ENCODE results near the gene CD300H.

GRCh38 chr17:74512624-74513091 lies 54.7 kb downstream of the CD300H start:
- TF ChIP-seq, protein P1, sequence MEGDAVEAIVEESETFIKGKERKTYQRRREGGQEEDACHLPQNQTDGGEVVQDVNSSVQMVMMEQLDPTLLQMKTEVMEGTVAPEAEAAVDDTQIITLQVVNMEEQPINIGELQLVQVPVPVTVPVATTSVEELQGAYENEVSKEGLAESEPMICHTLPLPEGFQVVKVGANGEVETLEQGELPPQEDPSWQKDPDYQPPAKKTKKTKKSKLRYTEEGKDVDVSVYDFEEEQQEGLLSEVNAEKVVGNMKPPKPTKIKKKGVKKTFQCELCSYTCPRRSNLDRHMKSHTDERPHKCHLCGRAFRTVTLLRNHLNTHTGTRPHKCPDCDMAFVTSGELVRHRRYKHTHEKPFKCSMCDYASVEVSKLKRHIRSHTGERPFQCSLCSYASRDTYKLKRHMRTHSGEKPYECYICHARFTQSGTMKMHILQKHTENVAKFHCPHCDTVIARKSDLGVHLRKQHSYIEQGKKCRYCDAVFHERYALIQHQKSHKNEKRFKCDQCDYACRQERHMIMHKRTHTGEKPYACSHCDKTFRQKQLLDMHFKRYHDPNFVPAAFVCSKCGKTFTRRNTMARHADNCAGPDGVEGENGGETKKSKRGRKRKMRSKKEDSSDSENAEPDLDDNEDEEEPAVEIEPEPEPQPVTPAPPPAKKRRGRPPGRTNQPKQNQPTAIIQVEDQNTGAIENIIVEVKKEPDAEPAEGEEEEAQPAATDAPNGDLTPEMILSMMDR (IDR thresholded peaks at IDR 0.05): no peak
- TF ChIP-seq POLR2AphosphoS5 (IDR thresholded peaks at IDR 0.05): peak in 1 of 2 donors; percentile 8
- peak in 1 of 4 donors; percentile 14 for TF ChIP-seq POLR2A (IDR thresholded peaks at IDR 0.05)
- TF ChIP-seq EP300 (IDR thresholded peaks at IDR 0.05): peak in 1 of 4 donors; percentile 20
